Fibroblast of the aortic adventitia (primary cell): ENCODE data around the gene KMT2B. TPM values are rescaled to one million over a fixed set of nuclear protein-coding genes. Genes with fewer than 3 reads are reported as not detected.

ENCODE experiments used
- DNase-seq: peaks from one replicate; pipeline ENCODE4 v3.0.0-alpha.2; 2010; ENCODE audit warnings: low read depth
- H3K4me3 ChIP-seq: 2 replicates; pipeline ENCODE4 v1.5.1; 2011; ENCODE audit warnings: low read depth, mild to moderate bottlenecking, control low read depth, low read length, moderate library complexity
- CTCF ChIP-seq: IDR thresholded peaks from 2 replicates; pipeline ENCODE4 v1.5.1; 2011; ENCODE audit warnings: mild to moderate bottlenecking, low read length, control low read depth, inconsistent platforms; ENCODE audit not compliant: insufficient read depth
- total RNA-seq: library from RNA; depleted of rRNA; stranded (reverse); fragments of >200 nt; gene quantifications from 2 replicates; pipeline ENCODE4 v1.2.3, GENCODE V29; 2012; ENCODE audit warnings: low replicate concordance

KMT2B gene
- total RNA-seq, 1 donor: 6.8 TPM

- no peak for DNase-seq
- H3K4me3 ChIP-seq: no peak overlapping the region
- TF ChIP-seq CTCF: no peak
These were observed 7.5 kb downstream of the KMT2B start for GRCh38 chr19:35725216-35725861.

GRCh38 chr19:35727053-35727955, 9.5 kb downstream of the KMT2B start:
- TF ChIP-seq CTCF: no peak
- no peak overlapping the region for H3K4me3 ChIP-seq
- DNase-seq: no peak

- no peak for TF ChIP-seq CTCF
- no peak for DNase-seq
- H3K4me3 ChIP-seq: no peak overlapping the region
These were observed 10.3 kb downstream of the KMT2B start for GRCh38 chr19:35727956-35728706.

- DNase-seq: no peak
These were observed 11.2 kb downstream of the KMT2B start for GRCh38 chr19:35729021-35729420.

GRCh38 chr19:35729763-35730162, 12.0 kb downstream of the KMT2B start:
- no peak for TF ChIP-seq CTCF
- no peak for DNase-seq
- no peak overlapping the region for H3K4me3 ChIP-seq

More at GRCh38 chr19:35729021-35729420, 11.2 kb downstream of the KMT2B start:
- H3K4me3 ChIP-seq: no peak overlapping the region
- no peak for TF ChIP-seq CTCF

GRCh38 chr19:35730326-35730725, 12.5 kb downstream of the KMT2B start:
- TF ChIP-seq CTCF: no peak
- DNase-seq: no peak
- H3K4me3 ChIP-seq: no peak overlapping the region
